Fibroblast of skin of right biceps (primary cell): ENCODE measurements around the gene PRELP.

Source experiments
- DNase-seq: peaks from one replicate; pipeline ENCODE4 v3.0.0-alpha.2; 2013

Gene PRELP

DNA sequence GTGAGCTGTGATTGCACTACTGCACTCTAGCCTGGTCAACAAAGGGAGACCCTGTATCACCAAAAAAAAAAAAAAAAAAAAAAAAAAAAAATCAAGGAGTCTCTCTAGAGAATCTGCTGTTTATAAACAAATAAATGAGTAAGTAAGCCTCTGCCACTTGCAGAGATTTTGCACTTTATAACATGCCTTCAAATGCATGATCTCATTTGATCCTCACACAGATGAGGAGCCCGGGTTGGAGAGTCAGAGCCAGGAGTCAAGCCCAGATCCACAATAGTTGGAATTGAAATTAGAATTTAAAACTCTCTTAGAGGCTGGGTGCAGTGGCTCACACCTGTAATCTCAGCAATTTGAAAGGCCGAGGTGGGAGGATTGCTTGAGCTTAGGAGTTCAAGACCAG, 4.0 kb downstream of the PRELP start:
- DNase-seq, result no peak

DNA sequence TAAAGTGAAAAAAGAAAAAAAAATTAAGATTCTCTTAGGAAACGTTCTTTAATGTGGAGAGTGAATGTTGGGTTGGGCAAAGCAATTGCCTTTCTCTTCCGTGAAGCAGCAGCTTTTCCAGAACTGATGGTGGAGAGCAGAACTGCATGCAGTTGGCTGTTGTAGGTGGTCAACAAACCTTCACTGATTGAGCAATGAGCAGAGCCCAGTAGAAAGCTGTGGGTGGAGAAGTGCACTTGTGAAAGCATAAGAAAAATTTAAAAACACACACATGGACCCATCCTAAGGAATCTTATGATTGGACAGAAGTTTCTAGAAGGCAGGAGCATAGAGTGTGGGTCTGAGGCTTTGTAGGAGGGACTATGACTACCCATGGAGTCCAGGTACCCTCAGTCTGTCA, 4.5 kb downstream of the PRELP start:
- DNase-seq, result peak; percentile 54

- peak; percentile 95 for DNase-seq
These were observed 5.0 kb downstream of the PRELP start for GRCh38 chr1:203480525-203481084.

- DNase-seq, result no peak
These were observed 5.6 kb downstream of the PRELP start for GRCh38 chr1:203481196-203481595.

DNA sequence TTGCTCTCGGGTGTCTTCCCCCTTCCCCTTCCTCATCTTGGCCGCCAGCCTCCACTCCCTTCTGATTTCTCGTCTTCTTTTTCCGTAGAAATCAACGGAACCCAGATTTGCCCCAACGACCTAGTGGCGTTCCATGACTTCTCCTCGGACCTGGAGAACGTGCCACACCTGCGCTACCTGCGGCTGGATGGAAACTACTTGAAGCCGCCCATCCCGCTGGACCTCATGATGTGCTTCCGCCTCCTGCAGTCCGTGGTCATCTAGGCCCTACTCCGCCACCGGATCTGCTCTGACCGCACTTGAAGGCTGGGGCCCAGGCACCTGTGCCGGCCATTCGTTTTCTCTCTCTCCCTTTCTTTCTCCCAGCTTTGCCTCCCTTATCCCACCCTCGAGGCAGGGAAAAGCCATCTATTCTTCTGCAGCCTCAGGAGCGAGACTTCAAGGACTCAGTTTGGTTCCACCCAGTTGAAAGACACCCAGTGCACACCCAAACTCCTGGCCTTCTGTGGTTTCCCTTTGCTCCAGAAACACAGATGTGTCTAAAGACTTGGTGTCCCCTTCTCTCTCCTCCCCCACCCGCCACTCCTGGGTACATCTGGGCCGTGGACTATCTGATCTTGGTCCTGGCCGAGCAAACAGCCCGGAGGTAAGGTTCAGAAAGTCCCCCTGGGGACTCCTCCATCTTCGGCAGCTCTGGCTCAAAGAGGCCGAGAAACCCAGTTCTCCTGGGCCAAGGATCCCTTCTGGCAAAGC, 11.2 kb downstream of the PRELP start:
- DNase-seq, result no peak

- no peak for DNase-seq
These were observed 12.9 kb downstream of the PRELP start for GRCh38 chr1:203488539-203488938.

GRCh38 chr1:203490607-203491006, 15.0 kb downstream of the PRELP start:
- DNase-seq, result no peak

GRCh38 chr1:203491664-203492063, 16.1 kb downstream of the PRELP start:
- no peak for DNase-seq

- no peak for DNase-seq
These were observed 16.6 kb downstream of the PRELP start for GRCh38 chr1:203492082-203492747.

DNA sequence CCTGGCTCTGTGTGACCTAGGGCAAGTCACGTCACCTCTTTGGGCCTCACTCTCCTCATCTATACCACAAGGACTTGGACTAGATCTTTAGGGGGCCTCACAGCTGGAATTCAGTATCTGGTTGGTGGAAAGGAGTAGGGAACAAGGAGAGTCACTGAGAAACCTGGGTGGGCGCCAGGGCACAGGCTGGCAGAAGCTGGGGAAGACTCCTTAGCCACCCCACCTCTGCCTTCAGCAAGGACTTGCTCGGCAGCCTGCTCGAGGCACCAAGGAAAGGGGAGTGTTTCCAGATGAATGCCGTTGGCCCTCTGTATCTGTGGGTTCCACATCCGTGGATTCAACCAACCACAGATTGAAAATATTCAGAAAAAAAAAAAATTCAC, 17.1 kb downstream of the PRELP start:
- DNase-seq, result no peak

GRCh38 chr1:203493901-203494300, 18.3 kb downstream of the PRELP start, which contains the start of gene OPTC:
OPTC (plus strand) TSS chr1:203494153; CDS start chr1:203496006, 1,853 bp downstream.
- DNase-seq, result no peak

- no peak for DNase-seq
These were observed 20.2 kb downstream of the PRELP start for GRCh38 chr1:203495845-203496244.

DNA sequence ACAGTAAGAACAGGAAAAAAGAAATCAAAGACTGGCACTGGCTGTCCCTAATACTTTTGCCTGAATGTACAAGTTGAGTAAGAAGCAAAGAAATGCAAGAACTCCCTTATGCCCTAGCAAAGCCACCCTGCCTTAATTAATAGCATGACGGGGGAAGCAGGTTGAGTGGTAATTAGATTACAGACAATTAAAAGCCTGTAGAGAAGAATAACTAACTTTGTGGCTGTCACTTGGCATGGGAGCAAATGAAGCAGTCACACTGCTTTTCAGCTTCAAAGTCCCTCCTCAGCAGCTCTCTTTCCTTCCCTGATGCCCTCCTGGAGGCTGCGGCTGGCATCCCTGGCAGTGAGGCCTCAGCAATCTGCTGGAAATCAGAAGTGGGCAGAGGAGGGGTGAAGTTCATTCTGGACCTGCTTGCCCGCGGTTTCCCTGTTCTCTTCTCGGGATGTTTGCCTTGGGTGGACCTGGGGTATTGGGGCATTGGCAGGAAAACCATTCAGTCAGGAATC, 21.7 kb downstream of the PRELP start:
- no peak for DNase-seq

DNA sequence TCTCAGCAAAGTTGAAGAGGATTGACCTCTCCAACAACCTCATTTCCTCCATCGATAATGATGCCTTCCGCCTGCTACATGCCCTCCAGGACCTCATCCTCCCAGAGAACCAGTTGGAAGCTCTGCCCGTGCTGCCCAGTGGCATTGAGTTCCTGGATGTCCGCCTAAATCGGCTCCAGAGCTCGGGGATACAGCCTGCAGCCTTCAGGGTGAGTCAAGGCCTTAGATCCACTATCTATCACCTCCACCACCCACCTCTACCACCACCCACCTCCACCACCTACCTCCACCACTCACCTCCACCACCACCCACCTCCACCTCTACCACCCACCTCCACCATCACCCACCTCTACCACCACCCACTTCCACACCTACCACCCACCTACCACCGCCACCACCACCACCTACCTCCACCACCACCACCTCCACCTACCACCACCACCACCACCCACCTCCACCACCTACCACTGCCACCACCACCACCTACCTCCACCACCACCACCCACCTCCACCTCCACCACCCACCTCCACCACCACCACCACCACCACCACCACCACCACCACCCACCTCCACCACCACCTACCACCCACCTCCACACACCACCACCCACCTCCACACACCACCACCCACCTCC, 24.2 kb downstream of the PRELP start:
- DNase-seq, result no peak

DNA sequence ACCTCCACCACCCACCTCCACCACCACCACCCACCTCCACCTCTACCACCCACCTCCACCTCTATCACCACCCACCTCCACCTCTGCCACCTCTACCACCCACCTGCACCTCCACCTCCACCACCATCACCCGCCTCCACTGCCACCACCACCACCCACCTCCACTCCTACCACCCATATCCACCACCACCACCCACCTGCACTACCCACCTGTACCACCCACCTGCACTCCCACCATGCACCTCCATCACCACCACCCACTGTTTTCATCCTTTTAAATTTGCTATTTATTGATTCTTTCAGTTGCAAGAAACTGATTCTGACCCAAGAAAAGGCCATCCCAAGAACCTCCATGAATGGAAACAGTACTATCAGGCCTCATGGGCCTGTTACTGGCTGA, 24.7 kb downstream of the PRELP start:
- DNase-seq, result no peak

GRCh38 chr1:203503836-203504235, 28.2 kb downstream of the PRELP start:
- no peak for DNase-seq

- DNase-seq, result peak; percentile 81
These were observed 29.0 kb downstream of the PRELP start for GRCh38 chr1:203504400-203505250.

GRCh38 chr1:203505526-203506204, 30.1 kb downstream of the PRELP start:
- no peak for DNase-seq

DNA sequence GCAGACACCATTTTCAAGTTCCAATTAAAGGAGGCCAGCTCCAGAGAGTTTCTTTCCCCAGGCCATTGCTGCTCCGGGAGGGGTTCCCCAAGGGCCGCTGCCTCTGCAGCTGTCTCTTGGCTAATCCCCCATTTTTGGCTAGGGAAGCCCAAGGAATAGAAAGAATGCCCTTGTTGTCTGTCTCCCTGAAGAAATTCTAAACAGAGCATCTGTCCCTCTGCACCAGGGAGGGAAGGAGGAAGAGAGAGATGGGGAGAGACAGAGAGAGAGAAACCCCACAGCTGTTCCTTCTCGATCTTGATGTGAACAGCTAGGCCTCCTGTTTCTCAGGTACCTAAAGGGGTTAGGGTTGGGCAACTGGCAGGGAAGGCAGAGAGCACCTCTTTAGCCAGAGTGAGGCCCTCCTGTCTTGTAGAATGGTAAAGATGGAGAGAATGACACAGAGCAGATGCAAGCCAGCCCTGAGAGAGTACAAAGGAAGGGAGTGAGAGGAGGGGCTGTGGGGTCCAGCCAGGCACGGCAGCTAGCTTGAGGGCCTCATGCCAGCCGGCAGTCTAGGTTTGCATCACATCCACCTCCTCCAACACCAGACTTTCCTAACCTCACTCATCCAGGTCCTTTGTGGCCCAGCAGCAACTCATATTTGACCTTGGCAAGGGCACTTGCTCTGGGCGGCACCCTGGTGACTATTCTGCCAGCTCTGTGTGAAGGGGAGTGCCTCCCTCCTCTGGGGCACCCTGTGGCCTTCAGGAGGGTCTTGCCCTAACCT, 31.4 kb downstream of the PRELP start:
- no peak for DNase-seq

GRCh38 chr1:203507759-203508158, 32.2 kb downstream of the PRELP start:
- no peak for DNase-seq

DNA sequence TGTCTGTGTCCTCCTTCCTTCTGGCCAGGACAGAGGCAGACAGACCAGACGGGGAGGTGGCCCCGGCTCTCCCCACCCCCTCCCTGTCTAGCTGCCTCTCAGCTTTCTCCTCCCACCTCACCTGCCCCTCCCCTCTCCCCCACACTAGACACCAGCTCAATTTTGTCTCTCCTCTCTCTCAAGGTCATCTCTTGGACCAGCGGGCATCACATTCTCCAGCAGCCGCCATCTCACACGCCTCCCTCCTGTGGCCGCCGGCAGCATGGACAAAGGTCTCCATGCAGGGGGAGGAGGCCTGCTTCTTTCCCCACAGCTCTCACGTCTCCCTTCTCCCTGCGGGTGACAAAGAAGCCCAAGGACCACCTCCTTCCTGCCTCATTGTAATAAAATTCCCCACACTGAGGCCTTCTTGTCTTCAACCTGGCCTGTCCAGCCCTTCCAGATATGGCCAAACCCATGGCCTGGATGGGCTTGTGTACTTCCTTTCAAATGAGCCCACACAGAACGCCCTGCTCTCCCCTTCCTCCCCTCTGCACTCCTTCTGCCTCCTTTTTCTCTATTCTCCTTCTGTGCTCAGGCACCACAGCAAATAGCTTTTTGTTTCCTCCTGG, 33.0 kb downstream of the PRELP start:
- no peak for DNase-seq
